Hematopoietic multipotent progenitor cell treated with erythropoietin and hydrocortisone succinate and interleukin-3 and kit ligand, for 4 days (in vitro differentiated cells): ENCODE results near the gene FBLN2.
"Not testable (repeated sequence)": the region's sequence is repeated elsewhere in the genome, so short reads cannot be mapped to it uniquely, and the experiment has no call there.

ENCODE experiments used
- DNase-seq: peaks from one replicate; pipeline ENCODE4 v3.0.0-alpha.2; 2015

Gene FBLN2

DNA sequence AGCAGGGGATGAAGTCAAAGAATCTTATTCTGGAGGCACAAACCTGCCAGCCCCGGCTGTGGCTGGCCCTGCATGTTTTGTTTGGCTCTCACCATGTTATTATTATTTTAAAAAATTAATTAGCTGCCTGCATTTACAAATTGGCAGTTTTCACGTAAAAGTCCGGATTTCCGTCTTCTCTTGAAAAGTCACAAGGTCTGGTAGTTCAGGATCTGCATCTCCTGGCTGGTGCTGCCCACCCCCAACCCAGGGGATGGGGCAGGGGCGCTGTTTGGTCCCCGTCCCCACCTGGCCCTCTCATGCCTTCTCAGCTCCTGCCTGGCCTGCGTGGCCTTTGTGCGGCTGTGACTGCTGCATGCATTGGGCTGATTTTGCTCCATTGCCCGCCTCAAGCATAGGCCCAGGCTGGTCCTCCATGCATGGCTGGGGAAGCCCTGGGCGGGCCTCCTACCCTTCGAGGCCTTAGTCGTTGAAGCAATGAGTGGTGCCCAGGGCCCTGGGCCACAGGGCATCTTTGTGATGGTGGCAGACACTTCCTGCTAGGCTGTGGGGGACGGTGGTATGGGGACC lies 2.0 kb downstream of the FBLN2 start:
- DNase-seq = no peak

DNA sequence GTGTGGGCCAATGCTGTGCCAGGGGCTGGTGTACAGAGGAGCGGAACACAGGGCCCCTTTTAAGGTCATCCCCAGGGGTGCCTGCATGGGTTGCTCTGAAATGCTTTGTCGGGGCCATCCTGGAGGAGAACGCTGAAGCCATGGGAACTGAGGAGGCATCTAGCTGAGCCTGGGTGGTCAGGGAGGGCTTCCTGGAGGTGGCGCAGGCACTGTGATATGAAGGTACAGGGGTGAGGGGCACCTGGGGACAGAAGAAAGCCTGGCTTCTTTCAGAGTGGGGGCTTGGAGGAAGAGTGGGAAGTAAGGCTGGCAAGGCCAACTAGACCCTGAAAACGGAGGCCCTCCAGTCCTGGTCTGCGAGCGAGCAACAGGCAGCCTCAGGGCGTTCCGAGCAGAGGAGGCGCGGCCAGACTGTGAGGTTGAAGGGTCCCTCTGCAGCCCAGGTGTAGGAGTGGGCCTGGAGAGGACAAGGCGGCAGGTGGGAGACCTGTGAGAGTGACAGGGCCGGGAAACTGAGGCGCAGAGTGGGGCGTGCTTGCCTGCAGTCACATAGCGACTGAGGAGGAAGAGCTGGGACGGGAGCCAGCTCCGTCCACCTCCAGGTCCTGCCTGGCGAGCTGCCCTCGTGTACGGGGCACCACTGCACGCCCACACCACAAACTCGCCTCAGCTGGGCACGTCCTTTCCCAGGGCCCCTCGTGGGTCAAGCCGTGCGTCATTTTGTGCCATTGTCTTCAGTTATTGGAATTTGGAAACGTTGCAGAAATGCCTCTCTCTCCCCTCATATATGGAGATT lies 4.1 kb downstream of the FBLN2 start:
- no peak for DNase-seq

DNA sequence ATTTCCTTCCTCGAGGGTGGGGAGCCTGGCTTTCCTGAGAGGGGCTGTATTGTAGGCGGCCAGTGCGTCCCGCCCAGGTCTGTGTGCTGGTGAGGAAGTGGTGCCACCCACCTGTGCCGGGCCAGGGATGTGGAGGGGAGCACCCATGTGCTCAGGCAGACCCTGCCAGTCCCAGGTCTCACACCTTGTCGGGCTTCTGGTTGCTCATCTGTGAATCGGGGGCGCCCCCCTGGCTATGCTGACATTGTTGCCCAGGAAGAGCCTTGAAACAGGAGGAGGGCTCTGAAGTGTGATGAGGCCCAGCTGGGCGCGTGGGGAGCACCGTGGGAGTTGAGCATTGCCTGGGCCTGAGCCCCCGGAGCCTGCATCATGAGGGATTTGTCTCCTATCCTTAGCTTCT lies 4.8 kb downstream of the FBLN2 start:
- no peak for DNase-seq

DNA sequence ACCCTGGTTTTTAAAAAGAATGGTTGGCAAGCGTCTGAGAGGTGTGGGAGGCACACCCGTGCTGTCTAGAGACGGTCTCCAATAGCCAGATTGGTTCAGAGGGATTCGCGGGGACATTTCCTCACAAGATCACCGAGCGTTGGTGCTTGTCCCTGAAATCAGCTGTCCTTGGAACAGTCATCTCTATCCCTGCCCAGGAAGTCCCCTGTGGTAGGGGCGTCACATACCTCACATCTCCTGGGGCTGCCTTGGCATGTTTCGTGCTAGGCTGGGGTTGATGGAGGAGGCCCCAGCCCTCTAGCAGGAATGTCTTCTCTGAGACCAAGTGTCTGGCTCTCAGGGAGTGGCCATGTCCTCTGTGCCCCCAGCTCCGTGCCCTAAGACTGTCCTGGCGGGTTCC lies 6.8 kb downstream of the FBLN2 start:
- no peak for DNase-seq

DNA sequence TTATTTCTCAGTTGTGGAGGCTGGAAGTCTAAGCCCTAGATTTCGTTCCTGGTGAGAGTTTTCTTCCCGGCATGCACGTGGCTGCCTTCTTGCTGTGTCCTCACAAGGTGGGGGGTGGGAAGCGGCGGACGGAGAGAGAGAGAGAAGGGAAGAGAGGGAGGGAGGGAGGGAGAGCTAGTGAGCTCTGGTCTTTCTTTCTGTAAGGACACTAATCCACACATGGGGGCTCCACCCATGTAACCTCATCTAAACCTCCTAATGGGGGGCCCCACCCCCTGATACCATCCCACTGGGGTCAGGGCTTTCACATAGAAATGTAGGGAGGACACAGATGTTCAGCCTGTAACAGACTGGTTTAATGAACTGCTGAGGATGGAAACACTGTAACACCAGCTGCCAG lies 7.3 kb downstream of the FBLN2 start:
- no peak for DNase-seq

DNA sequence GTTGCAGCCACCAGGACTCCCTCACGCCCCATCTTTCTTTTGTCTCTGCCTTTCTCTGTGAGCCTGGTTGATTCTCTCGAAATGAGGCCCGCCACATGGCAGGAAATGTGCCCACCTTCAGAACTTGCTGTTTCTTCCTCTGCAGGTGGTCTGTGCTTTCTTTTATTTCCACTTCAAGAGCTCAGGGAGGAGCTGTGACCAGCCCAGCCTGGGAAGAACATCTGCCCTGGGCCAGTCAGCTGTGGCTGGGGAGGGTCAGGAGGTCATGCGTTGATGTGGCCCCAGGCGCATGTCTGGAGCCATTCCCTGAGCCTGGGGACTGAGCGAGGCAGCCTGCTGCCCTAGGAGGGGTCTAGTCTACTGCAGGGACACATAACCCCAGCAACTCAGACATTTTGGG lies 8.0 kb downstream of the FBLN2 start:
- DNase-seq = no peak

DNA sequence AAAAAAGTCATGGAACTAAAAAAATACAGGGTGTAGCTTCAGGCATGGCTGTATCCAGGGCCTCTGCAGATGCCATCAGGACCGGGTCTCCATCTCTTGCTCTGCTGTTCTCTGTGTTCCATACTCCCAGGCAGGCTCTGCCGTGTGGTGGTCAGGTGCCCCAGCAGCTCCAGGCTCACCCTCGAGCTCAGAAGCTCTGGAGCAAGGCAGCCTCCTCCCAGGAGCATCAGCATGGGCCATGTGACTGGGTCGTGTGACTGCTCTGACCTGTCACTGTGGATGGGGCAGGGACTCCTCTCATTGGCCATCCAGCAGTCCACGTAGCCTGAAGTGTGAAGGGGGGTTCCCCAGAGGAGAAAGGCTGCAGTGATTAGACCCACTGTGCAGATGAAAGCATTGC lies 8.5 kb downstream of the FBLN2 start:
- no peak for DNase-seq

DNA sequence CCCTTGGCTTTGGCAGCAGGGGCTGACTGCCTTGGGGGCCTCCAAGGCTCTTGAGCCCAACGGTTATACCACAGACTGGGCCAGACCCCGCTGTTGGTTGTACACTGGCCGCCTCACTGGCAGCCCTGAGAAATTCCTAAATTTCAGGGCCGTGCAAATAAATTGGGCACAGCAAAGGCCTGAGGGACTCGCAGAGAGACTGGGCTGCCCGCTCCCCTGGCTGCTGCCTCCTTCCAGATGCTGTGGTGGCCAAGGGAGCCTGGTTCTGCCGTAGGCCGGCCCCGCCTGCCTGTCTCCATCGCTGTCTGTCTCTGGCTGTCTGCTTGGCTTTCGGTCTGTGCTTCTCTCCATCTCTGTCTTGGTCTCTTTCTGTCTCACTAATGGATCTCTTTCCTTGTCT lies 9.0 kb downstream of the FBLN2 start:
- no peak for DNase-seq

DNA sequence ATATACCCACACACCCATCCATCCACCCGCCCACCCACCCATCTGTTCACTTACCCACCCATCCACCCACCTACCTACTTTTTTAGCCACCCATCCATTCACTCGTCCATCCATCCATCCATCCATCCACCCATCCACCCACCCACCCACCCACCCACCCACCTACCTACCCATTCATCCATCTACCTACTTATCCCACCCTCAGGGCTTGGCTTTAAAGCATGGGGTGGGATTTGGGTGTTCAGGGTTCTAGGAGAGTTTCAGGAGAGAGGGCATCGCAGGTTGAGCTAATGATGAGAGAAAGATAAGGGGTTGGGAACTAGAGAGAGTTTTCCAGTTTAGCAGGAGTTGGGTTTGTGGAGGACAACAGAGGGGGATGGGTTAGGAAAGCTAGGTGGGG lies 9.7 kb downstream of the FBLN2 start:
- no peak for DNase-seq

DNA sequence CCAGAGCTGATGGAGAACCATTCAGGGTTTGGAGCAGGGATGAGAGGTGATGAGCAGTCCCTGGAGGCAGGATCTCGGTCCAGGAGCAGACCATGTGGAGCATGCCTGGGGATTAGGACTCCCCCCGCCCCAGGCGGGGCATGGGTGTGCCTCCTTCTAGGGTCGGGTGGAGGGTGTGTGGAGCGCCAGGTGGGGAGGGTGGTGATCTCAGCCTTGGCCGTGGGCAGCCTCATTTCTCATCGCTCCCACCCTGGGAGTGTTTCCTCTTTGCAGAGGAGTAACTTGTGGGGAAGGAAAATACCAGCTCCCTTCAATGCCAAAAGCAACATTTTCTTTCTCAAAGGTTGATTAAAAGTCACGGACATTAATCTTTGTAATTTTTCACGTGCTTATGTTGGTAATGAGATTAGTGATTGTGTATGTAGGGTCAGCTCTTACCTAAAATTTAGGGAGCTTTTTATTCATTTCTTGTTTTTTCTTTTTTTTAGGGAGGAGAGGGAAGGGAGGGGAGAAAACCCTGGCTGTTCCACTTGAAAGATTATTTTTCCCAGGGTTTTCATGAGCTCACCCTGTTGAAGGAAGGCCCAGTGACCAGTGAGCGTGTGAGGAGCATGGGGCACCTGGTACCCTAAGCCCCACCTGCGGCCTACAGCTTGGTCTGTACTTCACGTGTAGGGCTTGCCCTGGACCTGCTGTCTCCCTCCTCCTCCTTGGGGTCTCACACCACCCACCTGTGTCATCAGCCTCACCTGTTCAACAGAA lies 11.0 kb downstream of the FBLN2 start:
- no peak for DNase-seq

DNA sequence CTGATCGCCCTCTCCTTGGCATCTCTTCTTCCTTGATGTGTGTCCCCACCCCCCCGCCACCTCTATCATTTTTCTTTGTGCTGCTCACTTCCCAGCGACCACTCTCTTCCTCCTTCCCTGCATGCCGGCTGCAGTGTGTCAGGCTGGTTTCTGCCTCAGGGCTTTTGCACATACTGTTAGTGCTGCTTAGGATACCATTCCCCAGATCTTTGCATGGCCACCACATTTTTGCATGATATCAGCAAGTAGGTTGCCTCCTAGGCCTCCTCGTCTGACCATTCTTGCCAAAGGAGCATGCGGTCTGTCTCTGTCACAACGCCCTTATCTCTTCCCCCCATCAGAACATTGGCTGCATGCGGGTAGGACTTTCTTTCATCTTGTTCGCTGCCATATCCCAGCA lies 12.5 kb downstream of the FBLN2 start:
- DNase-seq = peak; percentile 46

DNA sequence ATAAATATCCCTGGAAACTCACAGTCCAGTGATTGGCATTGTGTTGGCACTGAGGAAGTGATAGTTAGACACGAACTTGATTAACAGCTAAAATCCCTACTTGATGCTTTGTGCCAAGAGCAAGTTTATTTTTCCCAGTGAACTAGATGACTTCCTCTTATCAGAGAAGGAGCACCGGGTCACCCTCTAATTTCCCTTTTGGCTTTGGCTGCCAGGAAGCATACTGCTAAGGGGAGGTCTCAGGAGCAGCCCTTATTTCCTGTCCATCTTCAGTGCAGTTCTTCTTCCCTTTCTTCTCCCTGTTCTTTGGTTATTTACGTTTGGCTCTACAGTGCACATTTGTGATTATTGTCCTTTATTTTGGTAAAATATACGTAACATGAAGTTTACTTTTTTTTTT lies 13.0 kb downstream of the FBLN2 start:
- DNase-seq = no peak

DNA sequence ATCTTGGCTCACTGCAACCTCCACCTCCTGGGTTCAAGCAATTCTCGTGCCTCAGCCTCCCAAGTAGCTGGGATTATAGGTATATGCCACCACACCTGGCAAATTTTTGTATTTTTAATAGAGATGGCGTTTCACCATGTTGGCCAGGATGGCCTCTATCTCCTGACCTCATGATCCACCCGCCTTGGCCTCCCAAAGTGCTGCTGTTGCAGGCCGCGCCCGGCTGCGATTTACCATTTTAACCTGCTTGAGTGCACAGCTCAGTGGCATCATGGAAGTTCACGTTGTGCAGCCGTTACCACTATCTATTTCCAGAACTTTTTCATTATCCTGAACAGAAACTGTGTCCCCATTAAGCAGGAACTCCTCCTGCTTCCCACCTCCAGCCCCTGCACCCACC lies 13.5 kb downstream of the FBLN2 start:
- not testable (repeated sequence) for DNase-seq

DNA sequence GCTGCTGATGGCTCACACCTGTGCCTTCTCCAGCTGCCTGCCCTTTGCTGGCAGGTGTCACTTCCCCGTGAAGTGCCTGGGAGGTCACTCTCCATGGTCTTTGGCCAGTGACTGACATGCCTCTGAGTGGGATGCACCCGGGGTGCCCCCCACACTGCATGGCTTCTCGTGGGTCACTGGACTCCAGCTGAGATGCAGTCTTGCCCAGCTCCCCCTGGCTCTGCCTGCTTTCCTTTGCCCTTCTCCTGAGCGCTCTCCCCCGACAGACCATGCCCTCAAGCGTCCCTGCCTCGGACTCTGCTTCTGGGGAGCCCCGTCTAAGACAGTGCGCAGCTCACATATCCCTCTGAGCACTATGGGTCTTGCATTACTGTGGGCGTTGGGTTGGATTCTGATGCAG lies 14.4 kb downstream of the FBLN2 start:
- no peak for DNase-seq

DNA sequence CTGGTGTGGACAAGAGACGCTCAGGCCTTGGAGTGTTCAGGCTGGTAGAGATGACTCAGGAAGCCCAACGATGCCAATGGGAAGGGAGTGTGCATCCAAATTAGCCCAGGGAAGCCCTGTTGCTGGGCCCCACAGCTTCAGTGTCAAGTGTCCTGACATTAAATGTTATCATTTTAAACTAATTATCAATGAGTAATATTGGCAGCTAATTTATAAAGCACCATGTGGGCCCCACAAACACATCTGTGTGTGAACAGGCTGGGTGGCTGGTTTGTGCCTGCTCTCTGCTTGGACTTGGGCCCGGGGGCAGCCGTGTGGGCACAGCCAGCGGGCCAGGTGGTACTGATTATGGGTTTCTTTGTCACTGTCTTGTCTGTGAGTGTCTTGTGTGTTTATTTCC lies 15.0 kb downstream of the FBLN2 start:
- DNase-seq = no peak

DNA sequence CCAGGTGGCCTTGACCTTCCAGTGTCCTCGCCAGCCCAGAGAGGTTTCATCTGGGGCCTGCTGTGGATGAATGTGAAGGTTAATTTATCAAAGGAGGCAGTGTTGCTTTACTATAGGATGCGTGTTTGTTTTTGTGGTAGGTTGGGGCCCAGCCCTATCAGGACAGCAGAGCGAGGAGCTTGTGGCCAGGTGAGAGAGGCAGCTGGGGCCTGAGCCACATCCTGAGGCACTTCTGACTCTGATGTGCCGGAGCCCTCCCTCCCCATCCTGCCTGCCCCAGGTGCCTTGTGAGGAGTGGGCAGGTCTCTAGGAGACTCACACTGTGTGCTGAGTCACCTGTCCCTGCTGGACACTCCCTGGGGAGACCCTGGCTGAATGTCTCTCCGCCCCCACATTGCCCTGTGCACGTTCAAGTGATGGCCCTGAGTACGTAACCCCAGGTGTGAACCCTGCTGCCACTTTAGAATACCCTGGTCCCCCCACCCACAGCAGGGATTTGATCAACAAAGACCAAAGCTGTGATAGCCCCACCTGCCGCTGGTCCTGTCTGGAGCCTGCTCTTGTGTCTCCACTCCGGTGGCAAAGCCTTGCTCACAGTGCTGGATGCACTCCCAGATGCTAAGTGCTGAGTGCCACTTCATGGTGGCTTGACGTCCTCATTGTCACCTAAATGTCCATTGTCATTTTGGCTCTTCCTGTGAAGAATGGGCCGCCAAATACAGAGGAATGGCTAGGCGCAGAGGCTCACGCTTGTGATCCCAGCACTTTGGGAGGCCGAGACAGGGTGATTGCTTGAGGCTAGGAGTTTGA lies 16.0 kb downstream of the FBLN2 start:
- no peak for DNase-seq

DNA sequence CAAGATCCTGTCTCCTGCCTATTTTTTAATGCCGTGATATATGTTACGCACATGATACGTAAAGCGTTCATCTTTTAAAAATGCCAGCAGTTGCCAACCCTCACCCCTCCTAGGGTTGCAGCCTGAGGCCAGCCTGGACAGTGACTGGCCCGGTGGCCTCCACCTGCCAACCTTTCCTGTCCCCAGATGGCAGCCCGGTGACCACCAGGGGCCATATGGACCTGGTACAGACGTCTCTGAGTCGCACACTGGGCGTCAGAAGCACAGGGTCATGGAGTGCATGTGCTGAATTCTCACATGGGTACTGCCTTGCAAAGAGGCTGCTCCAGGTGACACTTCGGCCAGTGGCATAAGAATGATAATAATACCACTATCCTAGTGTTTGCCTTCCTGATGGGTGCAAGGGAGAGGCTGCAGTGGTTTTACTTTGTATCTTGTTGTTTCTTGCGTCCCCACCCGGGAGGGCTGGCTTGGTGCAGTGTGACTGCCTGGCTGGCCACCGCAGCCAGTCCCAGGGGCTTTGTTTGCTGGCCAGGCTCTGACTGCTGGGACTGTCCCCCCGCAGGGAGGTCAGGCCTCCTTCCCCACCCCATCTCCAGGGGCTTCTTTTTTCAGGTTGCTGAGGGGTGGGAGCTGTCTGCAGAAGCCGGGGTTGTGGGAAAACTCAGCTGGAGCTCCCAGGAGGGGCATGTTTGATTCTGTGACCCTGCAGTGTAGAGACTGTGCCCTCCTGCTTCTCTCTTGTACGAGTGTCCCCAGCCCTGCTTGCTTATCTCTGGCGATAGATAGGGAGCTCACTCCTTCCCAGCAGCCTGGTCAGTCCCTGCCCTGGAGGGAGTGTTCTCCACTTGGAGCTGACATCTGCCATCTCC lies 16.9 kb downstream of the FBLN2 start:
- no peak for DNase-seq

DNA sequence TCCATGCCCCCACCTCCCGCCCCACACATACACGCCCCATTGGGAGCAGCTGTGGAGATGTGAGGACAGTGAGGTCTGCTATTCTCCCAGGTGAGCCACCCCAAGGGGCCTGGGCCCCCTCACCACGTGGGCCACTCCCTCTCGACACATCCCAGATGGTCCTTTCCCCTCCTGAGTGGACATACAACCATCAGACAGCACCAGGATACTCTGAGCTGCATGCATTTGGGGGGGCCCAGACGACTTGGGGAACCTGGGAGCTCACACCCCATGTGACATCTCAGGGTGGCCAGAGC lies 17.5 kb downstream of the FBLN2 start:
- no peak for DNase-seq

DNA sequence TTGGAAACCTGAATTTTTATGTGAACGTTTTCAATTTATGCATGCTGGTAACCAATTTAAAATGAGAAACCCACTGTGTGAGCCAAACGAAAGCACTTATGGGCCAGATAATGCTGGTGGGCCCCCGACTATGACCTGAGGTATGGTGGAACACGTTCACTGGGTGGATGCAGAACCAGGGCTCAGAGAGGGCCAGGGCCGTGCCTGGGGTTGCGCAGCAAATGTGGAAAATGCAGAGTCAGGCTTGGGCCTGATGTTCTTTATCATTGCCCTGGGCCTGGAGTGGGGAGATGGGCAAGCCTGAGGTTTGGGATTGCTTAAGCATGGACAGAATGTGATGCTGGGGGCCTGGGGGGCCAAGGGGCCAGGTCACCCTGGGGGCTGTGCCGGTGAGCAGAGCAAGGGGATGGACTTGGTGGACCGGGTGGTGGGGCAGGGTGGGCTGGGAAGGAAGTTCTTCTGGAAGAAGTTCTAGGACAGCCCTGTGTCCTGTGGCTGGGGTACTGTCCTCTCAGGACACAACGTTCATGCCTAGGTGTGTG lies 17.9 kb downstream of the FBLN2 start:
- DNase-seq = no peak

DNA sequence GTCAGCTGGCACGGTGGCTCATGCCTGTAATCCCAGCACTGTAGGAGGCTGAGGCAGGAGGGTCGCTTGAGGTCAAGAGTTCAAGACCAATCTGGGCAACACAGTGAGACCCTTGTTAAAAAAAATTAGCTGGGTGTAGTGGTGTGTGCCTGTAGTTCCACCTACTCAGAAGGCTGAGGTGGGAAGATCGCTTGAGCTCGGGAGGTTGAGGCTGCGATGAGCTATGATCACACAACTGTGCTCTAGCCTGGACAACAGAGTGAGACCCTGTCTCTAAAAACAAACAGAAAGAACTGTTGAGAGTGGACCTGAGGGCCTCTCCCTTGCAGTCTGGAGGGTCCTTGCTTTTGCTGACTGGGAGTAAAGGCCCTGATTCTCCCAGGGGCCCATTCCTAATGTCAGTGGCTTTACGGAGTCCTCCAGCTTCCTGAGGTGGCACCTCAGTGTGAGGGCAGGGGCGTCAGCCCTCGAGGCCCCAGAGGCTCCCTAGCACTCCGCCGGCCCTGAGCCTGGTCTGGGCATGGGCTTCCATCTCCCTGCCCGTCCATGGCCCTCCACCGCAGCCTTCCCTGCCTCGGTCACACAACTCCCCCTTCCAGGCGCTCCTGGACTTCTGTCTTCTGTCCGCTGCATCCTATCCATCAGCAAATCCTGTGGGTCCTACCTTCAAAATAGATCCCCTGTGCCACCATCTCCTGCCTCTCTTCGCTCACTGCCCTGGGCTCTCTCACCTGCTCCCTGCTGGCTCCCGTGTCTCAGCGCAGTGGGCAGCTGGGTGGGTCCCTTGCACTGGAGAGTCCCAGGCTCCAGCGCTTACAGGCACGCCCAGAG lies 19.0 kb downstream of the FBLN2 start:
- DNase-seq = no peak

DNA sequence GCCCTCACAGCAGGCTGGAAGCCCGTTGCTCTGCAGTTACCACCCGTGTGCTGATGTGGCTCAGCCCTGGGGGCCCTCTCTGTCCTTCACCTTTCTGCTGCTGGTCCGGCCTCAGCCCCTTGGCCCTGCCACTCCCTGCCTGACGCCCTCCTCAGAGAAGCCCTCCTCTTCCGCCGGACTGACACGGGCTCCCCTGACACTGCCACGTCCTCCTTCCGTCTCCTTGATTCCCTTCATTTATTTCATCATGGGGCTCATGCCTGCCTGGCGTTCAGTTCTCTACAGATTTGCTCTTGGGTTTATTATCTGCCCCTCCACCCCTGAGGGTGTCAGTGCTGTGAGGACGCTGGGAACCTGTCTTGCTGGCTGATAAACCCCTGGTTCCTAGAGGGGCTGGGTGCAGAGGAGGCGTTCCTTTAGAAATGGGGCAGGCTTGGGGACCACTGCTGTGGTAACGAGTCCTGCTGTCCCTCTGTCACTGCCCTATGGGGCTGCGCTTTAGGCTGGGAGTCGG lies 19.6 kb downstream of the FBLN2 start:
- DNase-seq = peak; percentile 49
